ENCODE results near the gene MAP2K5. TPM values are rescaled to one million over a fixed set of nuclear protein-coding genes. Genes with fewer than 3 reads are reported as not detected.

Gene MAP2K5
- total RNA-seq, 4 donors from 2014 or later = 8.0 to 14.0 (median 9.1) TPM

- DNase-seq (ENCODE audit: low spot score in 2 of 2) = no peak
- no peak overlapping the region for H3K4me3 ChIP-seq (ENCODE audit: low read depth, poor library complexity, severe bottlenecking)
These were observed 290.6 kb downstream of the MAP2K5 start for GRCh38 chr15:67832897-67833709.

GRCh38 chr15:67833710-67834511 is 291.4 kb downstream of the MAP2K5 start:
- DNase-seq (ENCODE audit: low spot score in 2 of 2) = peak in 1 of 2 donors; percentile 89
- TF ChIP-seq CTCF (IDR thresholded peaks at IDR 0.05) = no peak
- TF ChIP-seq POLR2A (IDR thresholded peaks at IDR 0.05) = no peak
- no peak overlapping the region for H3K4me3 ChIP-seq (ENCODE audit: low read depth, poor library complexity, severe bottlenecking)
- intact Hi-C loops (cut with DNase I; ENCODE audit: low total_unique reads) = loop anchor here (5.0 kb wide), 1 partner anchor 377 kb away; no protein-coding TSS in a partner anchor
- WGBS, 2 donors = 1 to 2% methylated on average over 35 to 37 of the region's 44 CpGs

More at GRCh38 chr15:67832897-67833709, 290.6 kb downstream of the MAP2K5 start:
- TF ChIP-seq POLR2A (IDR thresholded peaks at IDR 0.05) (no peak), CTCF (IDR thresholded peaks at IDR 0.05) (no peak)
- intact Hi-C loops (cut with DNase I; ENCODE audit: low total_unique reads) = loop anchor here (5.0 kb wide), 1 partner anchor 376 kb away; no protein-coding TSS in a partner anchor
- WGBS, 2 donors = 11% methylated on average over 30 to 31 of the region's 32 CpGs

- H3K4me3 ChIP-seq (ENCODE audit: low read depth, poor library complexity, severe bottlenecking) = peak overlapping the region; percentile 22
- peak in 1 of 2 donors; percentile 88 for DNase-seq (ENCODE audit: low spot score in 2 of 2)
- 1% methylated on average over 46 to 49 of the region's 59 CpGs for WGBS, 2 donors
- TF ChIP-seq POLR2A (IDR thresholded peaks at IDR 0.05) (no peak), CTCF (IDR thresholded peaks at IDR 0.05) (no peak)
- intact Hi-C loops (cut with DNase I; ENCODE audit: low total_unique reads) = loop anchor here (5.0 kb wide), 1 partner anchor 377 kb away; no protein-coding TSS in a partner anchor
These were observed 292.2 kb downstream of the MAP2K5 start for GRCh38 chr15:67834581-67835296.

- peak overlapping the region; percentile 22 for H3K4me3 ChIP-seq (ENCODE audit: low read depth, poor library complexity, severe bottlenecking)
- 2 to 6% methylated on average over 34 to 51 of the region's 59 CpGs for WGBS, 2 donors
- peak in 1 of 2 donors; percentile 89 for DNase-seq (ENCODE audit: low spot score in 2 of 2)
- TF ChIP-seq POLR2A (IDR thresholded peaks at IDR 0.05) = no peak
- TF ChIP-seq CTCF (IDR thresholded peaks at IDR 0.05) = no peak
- intact Hi-C loops (cut with DNase I; ENCODE audit: low total_unique reads) = no loop called here
These were observed 293.0 kb downstream of the MAP2K5 start for GRCh38 chr15:67835297-67836133.

GRCh38 chr15:67836134-67836455 is 293.6 kb downstream of the MAP2K5 start:
- no peak for DNase-seq (ENCODE audit: low spot score in 2 of 2)
- 3 to 5% methylated on average over 16 of the region's 16 CpGs for WGBS, 2 donors
- intact Hi-C loops (cut with DNase I; ENCODE audit: low total_unique reads) = no loop called here
- no peak for TF ChIP-seq POLR2A (IDR thresholded peaks at IDR 0.05)
- TF ChIP-seq CTCF (IDR thresholded peaks at IDR 0.05) = no peak
- H3K4me3 ChIP-seq (ENCODE audit: low read depth, poor library complexity, severe bottlenecking) = peak overlapping the region; percentile 22
